Epidermal melanocyte (primary cell): Measurements from ENCODE around the gene MAGI1.
"Not testable (repeated sequence)": the region's sequence is repeated elsewhere in the genome, so short reads cannot be mapped to it uniquely, and the experiment has no call there.

Experiments used
- DNase-seq: peaks from one replicate; pipeline ENCODE4 v3.0.0; 2011; ENCODE audit warnings: low spot score; ENCODE audit not compliant: insufficient read length

Gene MAGI1

DNA sequence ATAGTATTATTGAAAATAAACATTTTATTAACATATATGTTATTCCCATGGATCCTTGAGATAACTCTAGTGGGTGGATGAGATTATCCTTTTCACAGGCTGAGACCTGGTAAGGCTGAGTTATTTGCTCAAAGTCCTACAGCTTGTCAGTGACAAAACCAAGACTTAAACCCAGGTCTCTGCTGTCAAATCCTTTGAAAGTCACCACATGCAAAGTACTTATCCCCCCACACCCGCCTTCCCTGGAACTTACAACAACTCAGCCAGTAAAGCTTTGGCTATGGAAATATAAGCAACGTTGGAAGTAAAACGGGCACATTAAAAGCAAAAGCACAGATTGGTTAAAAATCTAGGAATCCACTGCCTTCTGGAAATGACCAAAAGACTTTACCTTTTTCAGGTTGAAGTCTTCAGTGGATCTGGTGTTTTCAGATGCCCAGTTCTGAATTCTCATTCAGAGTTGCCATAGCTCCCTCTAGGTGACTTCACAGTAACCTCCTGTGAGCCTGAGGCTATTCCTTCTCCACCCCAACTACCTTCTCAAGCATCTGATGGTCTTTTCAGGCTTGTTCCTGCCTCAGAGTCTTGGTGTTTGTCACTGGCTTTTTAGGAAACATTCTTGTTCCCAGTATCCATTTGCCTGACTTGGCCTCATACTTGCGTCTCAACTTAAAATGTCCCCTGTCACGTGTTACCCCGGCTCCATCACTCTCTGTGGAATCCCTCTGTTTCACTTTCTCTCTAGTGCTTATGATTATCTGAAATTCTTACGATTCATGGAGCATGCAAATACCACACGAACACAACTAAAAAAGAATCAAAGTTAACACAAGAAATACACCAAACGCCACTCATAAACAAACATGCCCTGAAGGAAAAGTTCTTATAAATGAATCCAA lies 131.2 kb downstream of the MAGI1 start:
- no peak for DNase-seq

DNA sequence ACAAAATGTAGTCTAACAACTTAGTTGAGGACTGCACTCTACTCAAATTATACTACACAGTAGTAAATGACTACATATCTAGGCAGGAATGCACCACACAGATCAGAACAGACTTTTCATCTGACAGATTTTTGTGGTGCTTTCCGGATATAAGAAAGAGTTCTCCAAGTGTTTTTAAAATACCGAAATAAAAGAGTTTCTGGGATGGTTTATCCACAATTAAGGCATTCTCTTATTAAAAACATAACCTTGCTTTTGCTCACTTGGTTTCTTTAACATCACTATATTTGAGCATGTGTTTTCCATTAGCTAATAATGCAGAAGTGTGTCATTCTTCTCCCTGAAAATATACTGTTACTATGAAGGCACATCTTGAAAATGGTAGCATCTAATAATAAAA lies 132.9 kb downstream of the MAGI1 start:
- DNase-seq = no peak

DNA sequence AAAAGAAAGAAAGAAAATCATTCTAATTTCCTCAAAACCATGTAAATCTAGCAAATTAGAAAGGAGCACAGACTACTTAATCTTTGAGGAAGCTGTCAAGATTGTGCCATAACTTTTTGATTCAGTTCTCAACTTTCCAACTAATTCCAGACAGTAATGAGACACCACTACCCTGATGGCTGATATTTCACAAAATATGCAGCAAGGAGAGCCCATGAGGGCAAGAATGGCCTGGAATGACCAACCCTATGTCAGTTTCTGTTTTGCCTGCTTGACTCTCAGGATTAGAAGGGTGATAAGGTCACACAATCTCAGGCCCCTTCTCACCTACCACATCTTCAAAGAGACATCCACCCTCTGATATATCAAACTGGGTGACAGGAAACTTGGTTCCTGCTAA lies 134.7 kb downstream of the MAGI1 start:
- DNase-seq = no peak

DNA sequence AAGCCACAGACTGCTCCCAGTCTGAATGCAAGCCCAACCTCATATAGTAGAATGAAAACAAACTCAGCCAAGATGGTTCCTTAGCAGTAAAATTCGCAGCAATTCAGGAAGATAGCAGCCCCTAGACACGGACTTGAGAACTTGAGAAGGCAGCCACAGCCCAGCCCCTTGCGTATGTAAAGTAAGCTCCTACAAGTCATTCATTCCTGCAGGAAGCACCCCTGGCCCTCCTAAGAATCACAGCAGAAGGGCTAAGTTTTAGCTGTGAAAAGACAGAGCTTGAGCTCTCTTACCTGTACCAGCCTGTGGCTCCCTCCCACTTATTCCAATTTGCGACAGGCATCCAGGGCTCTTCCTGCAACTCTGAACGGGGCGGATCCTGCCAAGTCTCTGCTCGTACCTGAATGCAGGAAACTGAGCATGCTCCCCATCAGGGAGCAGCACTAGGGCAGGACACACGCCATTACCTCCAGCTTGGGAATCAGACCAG lies 136.4 kb downstream of the MAGI1 start:
- no peak for DNase-seq

DNA sequence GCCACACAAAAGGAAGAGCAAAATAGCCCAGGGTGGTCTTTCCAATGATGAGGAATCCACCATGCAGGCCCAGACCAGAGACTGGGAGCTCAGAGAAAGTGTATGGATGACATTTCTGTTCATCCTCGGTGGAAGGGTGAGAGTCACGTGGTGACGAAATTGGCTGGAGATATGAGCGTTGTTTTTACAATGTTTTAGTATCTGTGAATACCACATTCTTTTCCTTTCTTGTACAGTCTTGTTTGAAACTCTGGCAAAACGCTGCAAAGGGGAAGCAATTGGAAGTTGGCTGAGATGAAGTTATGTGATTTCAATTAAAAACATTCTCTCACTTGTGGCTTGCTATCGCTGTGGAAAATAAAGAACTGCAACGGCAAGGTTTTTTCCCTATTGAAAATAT lies 137.5 kb downstream of the MAGI1 start:
- no peak for DNase-seq

DNA sequence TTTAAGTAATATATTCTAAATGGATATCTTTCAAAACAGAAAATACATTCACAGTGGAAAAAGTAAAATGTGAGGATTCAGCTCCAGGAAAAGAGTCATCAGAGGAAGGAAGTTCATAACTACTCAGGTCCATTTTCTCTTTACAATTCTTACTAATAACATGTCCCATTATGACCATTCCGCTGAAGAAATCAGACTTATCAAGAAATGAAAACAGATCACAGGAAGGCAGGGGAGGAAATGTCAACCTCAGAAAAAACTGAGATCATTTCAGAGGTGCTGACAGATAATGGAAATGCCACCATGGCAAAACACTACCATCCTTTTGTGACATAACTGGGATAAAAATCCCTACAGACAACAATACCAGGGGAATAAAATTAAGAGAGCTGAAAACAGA lies 139.5 kb downstream of the MAGI1 start:
- DNase-seq = no peak

DNA sequence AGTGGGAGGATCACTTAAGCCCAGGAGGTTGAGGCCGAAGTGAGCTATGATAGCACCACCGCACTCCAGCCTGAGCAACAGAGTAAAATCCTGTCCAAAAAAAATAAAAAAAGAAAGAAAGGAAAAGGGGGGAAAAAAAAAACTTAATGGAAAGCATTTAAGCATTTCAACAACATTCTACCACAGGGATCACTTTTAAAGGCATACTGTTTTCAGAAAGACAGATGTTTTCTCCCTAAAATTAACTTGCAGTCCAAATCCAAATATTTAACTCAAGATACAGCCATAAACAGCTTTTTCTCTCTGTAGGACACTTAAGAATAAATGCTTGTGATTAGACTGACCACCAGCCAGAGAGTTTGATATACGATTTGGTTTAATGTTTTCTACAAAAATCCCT lies 141.0 kb downstream of the MAGI1 start:
- no peak for DNase-seq

DNA sequence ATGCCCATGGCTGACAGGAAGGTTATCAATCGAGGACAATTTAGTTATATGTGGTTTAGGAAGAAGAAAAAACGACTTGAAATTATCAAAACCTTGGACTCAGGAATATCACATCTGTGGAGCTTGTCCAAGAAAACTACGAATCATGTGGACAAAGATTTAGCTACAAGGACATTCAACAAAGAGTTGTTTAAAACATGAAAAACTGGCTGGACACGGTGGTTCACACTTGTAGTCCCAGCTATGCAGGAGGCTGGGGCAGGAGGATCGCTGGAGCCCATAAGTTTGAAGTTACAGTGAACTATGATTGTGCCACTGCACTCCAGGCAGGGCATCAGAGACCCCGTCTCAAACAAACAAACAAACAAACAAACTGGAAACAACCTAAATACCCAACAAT lies 142.4 kb downstream of the MAGI1 start:
- no peak for DNase-seq

DNA sequence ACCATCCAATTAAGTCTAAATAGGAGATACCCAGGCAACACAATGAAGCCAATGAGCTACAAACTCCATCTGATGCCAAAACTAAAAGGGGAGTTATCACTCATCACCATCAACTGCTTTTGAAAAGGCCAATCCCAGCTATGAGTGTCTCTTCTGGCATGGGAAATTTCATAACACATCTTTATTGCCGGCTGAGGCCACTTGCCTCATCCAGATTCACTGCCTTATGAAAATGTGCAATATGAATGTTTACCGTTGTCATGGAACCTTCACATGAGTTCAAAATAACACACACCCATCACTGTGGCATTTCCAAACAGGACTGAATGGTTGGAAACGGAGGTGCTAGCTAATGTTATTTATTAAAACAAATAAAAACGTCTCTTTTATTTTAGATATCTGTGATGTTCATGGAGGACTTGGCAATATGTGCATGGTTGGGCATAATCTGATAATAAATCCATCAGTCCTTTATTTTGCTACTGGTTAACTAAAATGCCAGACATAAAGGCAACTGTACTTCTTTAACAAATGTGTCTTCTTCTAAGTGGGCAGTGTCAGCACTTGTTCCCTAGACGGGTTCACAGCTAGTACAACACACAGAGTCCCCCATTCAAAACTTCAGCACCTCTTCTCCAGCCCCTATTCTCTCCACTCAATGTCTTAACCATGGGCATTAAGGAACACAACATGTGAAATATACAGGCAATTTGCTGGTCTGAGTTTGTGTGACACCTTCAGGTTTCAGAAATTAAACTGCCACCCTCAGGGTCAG lies 143.9 kb downstream of the MAGI1 start:
- DNase-seq = no peak

DNA sequence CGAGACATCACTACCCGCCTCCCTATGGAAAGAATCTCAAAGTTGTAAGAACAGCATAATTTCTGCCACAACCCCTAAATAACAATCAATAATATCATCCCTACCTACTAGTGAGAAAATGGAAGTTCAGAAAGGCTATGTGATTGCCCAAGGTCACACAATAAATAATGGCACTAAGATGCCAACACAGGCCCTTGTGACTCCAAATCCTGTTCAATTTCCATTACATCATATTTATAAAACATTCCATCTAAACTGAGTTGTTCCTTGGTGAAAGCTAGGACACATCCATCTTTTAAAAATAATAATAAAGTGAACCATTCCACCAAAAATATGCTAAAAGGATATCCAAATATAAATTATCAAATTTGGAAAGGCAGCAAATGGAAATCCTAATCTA lies 144.6 kb downstream of the MAGI1 start:
- DNase-seq = no peak

DNA sequence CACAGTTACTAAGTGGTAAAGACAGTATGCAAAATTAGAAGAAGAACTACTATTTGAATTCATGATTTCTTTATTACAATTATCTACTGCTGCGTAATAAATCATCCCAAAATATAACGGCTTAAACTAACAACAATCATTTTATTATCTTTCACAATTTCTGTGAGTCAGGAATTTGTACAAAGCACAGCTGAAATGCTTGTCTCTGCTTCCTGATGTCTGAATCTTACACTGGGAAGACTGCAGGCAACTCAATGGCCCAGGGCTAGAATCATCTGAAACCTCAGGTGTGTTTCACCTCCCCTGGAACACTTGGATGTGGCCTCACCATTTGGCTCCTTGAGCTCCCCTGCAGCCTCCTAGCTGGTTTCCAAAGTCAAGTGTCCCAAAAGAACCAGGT lies 145.1 kb downstream of the MAGI1 start:
- no peak for DNase-seq

DNA sequence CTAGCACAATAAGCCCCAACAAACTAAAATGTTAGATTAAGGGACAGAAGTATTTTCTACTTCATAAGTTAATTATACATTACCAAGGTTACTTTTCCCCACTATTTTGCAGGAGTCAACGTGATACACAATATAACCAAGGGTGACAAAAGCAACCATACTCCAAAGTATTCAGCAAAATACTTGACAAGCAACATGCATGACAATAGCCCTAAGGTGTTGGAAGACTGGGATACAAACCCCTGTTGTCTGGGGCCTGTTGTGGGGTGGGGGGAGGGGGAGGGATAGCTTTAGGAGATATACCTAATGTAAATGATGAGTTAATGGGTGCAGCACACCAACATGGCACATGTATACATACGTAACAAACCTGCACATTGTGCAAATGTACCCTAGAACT lies 147.2 kb downstream of the MAGI1 start:
- DNase-seq = not testable (repeated sequence)

DNA sequence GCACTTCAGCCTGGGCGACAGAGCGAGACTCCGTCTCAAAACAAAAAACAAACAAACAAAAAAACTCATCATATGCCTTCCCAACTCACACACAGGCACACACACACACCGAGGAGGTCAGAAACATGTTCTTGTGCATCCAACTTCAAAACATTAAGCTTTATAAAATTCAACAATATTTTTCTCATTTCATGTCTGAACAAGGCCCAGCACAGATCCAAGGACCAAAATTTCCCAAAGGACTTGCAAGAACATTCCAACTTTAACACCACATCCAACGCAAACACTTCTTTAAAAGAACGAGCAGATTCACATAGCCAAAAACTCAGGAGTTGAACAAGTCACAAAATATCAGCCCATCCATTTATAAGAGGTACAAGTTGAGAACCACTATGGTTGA lies 148.4 kb downstream of the MAGI1 start:
- DNase-seq = no peak

DNA sequence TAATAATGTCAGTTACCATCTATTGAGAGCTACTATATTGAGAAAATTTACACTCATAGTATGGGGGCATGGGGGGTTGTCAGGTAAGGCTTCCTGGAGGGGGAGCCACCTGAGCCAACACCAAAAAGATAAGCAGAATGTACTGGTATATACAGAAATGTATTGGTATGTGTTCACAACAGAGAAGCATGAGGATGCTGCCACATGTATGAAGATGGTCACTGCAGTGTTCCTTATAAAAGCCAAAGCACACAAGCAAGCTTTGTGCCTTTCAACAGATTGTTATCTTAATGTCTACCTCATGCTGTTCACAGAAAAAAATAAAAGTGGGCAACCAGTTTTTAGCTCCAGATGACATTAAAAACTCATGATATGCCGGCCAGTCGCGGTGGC lies 149.0 kb downstream of the MAGI1 start:
- no peak for DNase-seq

DNA sequence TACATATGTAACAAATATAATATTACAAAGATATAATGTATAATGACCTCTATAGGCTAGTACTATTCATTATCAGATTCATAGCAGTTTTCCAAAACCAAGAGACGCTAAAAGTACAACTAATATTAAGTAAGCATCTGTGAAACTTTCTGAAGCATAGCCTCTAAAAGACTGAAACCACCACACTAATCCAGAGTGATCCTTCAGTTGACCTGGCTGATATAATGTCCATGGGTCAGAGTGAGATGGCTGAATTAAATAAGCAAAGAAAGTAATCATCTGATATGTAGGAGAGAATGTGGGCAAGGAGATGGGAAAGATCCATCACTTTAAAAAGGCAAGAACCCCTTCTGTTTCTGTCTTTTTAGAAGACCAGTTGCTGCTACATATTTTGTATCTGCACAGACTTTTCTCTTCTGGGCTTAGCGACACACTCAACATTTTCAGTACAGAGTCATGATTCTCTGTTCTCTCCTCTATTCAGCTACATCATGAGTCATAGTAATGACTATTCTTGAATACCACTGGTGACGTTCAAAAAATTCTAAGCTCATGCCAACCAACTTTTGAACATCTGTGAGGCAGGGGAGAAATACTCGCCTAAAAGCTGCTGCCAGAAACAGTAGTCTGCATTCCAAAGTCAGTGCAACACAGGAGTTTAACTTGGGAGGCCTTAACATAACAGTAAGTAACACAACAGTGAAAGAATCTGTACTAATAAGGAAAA lies 149.6 kb downstream of the MAGI1 start:
- DNase-seq = peak; percentile 55

DNA sequence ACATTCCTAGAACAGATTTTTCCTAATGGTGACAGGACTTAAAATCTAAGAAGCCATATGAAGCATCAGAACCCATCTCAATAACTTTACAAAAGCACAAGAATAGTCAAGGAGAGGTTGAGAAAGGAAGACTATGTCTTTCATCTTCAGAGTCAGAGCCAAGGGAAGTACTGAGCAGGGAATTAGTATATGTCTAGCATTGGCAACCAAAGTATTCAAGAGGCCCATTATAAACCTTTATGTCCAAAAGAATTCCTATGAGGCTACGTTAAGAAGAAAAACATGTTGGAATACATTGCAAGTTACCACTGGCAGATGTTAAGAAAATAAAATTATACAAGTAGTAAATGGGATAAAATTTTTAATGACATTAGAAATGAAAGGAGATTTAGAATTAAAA lies 150.5 kb downstream of the MAGI1 start:
- DNase-seq = no peak

DNA sequence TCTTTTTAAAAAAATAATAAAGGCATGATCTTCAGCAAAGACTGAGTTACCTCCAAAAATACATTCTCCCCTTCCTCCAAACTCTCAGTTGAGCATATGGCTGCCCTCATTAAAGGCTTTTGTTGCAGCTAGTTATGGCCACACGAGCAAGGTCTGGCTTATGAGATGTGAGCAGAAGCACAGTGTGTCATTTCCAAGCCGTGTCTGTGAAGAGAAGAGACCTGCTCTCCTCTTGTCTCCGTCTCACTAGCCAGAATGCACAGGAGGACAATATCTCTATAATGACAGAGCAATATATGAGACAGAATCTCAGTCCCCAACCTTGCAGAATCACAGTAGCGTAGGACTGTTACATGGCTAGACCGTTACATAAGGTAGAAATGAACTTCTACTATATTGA lies 152.3 kb downstream of the MAGI1 start:
- no peak for DNase-seq

DNA sequence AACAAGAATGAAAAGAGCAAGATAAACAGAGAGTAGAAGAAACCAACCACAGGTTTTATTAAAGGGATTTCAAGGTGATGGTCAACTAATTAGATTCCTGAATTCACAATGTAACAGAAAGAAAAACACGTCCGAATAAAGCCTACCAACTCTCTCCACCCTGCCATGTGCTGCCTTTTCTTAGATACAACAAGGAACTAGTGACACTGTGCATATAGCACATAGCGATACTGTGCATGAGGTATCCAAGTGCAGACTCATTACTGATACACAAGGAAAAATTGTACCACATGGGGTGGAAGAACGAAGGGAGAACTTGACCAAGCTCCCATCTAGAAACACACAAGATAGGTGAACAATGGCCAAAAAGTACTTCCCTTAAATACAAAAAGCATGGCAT lies 154.6 kb downstream of the MAGI1 start:
- DNase-seq = no peak

DNA sequence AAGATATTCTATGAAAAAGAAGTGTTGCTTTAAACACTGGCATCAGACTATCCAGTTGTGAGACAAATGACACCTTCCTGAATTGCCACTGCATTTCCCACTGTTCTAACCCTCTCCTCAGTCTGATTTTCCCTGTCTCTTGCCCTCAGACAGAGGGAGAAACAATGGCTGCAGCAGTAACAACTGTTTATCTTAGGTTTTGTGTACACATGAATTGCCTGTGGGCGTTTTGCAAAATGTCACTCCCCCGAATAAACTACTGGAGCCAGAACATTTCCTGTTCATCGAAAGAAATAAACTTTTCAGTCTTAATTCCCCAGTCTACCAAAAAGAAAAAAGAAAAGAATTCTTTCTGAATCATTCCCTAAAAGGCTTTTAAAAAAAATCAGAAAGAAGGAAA lies 155.1 kb downstream of the MAGI1 start:
- no peak for DNase-seq

DNA sequence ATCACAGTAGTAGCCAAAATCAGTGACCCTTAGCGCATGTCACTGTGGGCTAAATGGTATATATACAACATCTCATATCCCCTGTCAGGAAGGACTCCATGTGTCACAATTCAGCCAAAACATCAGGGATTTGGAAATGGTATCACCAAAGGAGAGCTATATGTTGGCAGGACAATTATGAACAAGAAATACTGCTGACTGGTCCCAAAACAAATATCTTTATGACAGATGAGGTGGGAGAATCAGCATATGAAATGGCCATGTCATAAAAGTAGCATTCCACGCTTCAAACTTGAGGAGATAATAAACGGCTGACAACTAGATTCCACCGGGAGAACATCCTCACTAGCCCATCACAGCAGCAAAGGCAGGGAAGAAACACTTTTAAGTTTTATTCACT lies 158.4 kb downstream of the MAGI1 start:
- DNase-seq = no peak

DNA sequence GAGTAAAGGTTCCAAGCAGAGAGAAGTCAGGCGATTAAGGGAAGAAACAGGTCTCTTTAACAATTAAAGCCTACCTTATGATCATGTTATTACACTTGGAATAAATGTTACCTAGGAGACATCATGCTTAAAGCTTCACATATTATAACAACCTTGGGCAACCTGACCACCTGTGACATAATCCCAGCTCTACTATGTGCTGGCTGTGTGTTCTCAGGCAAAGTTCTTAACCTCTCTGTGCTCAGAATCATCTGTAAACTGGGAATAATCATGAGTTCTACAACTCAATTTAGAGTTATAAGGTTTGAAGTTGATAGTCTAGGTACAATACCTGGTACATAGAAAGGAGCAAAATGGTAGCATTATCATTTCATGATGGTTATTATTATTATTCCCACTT lies 159.3 kb downstream of the MAGI1 start:
- DNase-seq = no peak

DNA sequence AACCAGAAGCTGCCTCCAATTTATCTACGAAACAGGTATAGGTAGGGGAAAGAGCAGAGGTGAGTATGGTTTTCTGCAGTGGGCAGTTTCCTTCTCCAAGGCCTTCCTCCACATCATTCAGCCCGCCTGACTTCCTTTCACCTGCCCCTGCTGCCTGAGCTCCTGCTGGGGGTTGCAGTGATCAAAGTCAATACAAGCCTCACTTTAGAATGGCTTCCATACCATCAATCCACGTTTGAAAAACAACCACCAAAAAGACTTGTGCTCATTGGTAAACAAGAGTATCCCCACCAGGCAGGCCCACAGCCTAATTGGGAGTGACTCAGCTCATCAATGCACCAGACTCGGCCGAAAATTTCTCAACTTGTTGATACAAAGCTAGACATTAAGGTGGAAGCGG lies 159.9 kb downstream of the MAGI1 start:
- DNase-seq = no peak
